ENCODE results near the gene APOBEC2.
A peak's percentile ranks its signal among the peaks of the same experiment; 100 is the strongest.

The APOBEC2 gene

GRCh38 chr6:41036601-41037000 is 16.4 kb upstream of the APOBEC2 start:
- no peak overlapping the region for H3K9ac ChIP-seq (ENCODE audit: low read length)
- no peak overlapping the region for H3K4ac ChIP-seq (ENCODE audit: low read depth in 1 of 2, low read length in 2 of 2)
- H4K8ac ChIP-seq (ENCODE audit: low read length), result no peak overlapping the region
- WGBS, result 81% methylated on average over 2 of the region's 2 CpGs
- H2AK5ac ChIP-seq (ENCODE audit: low read length, severe bottlenecking), result peak overlapping the region; percentile 15
- peaks cover 30% of the 10 kb centered on the region for H3K4me1 ChIP-seq (ENCODE audit: control insufficient read depth, insufficient read depth, low read depth, low read length)
- H3K9me3 ChIP-seq (ENCODE audit: control insufficient read depth, low read length), result no peaks in the 10 kb centered on the region
- H2BK12ac ChIP-seq (ENCODE audit: low read length in 2 of 2), result no peak overlapping the region
- no peak overlapping the region for H2BK120ac ChIP-seq (ENCODE audit: low read depth, low read length)
- H2BK5ac ChIP-seq (ENCODE audit: low read depth, low read length, poor library complexity, severe bottlenecking), result no peak overlapping the region
- H3K4me3 ChIP-seq (ENCODE audit: insufficient read depth in 1 of 2, low read depth in 1 of 2, low read length in 2 of 2), result no peak overlapping the region
- H3K79me1 ChIP-seq (replicated peaks; ENCODE audit: low read length, poor library complexity, severe bottlenecking), result no peaks in the 10 kb centered on the region
- H3K27ac ChIP-seq (ENCODE audit: low read length, poor library complexity, severe bottlenecking), result no peak overlapping the region
- H2BK15ac ChIP-seq (ENCODE audit: low read depth, poor library complexity, severe bottlenecking), result no peak overlapping the region
- no peak overlapping the region for H3K18ac ChIP-seq (ENCODE audit: low read depth in 1 of 2, low read length in 2 of 2)
- DNase-seq, result no peak
- H4K91ac ChIP-seq (ENCODE audit: low read length), result no peak overlapping the region
- no peak overlapping the region for H3K23ac ChIP-seq (ENCODE audit: low read length in 2 of 2)
- no peaks in the 10 kb centered on the region for H3K36me3 ChIP-seq (ENCODE audit: control insufficient read depth in 1 of 2, insufficient read depth in 2 of 2, low read depth in 1 of 2, low read length in 2 of 2)
- no peak overlapping the region for H3K4me2 ChIP-seq (ENCODE audit: low read length, poor library complexity, severe bottlenecking)
- no peak overlapping the region for H2AFZ ChIP-seq (ENCODE audit: low read depth, low read length)
- peaks cover 0 to 23% of the 10 kb centered on the region in 2 experiments for H3K27me3 ChIP-seq (ENCODE audit: control insufficient read depth in 1 of 2, insufficient read depth in 1 of 2, low read length in 2 of 2)
- no peak overlapping the region for H3K14ac ChIP-seq (ENCODE audit: low read length in 2 of 2)

- Histone ChIP-seq H3K23ac (ENCODE audit: low read length in 2 of 2) (no peak overlapping the region), H2BK12ac (ENCODE audit: low read length in 2 of 2) (no peak overlapping the region), H3K4me1 (ENCODE audit: control insufficient read depth, insufficient read depth, low read depth, low read length) (peaks cover 30% of the 10 kb centered on the region), H3K4me3 (ENCODE audit: insufficient read depth in 1 of 2, low read depth in 1 of 2, low read length in 2 of 2) (no peak overlapping the region), H3K9me3 (ENCODE audit: control insufficient read depth, low read length) (no peaks in the 10 kb centered on the region), H4K8ac (ENCODE audit: low read length) (no peak overlapping the region), H3K79me1 (replicated peaks; ENCODE audit: low read length, poor library complexity, severe bottlenecking) (no peaks in the 10 kb centered on the region), H2BK120ac (ENCODE audit: low read depth, low read length) (no peak overlapping the region), H3K4ac (ENCODE audit: low read depth in 1 of 2, low read length in 2 of 2) (no peak overlapping the region), H2AK5ac (ENCODE audit: low read length, severe bottlenecking) (peak overlapping the region; percentile 64), H3K4me2 (ENCODE audit: low read length, poor library complexity, severe bottlenecking) (no peak overlapping the region), H4K91ac (ENCODE audit: low read length) (no peak overlapping the region), H2BK15ac (ENCODE audit: low read depth, poor library complexity, severe bottlenecking) (no peak overlapping the region), H3K36me3 (ENCODE audit: control insufficient read depth in 1 of 2, insufficient read depth in 2 of 2, low read depth in 1 of 2, low read length in 2 of 2) (no peaks in the 10 kb centered on the region), H3K9ac (ENCODE audit: low read length) (no peak overlapping the region), H3K27ac (ENCODE audit: low read length, poor library complexity, severe bottlenecking) (no peak overlapping the region), H2AFZ (ENCODE audit: low read depth, low read length) (no peak overlapping the region), H3K27me3 (ENCODE audit: control insufficient read depth in 1 of 2, insufficient read depth in 1 of 2, low read length in 2 of 2) (peaks cover 0 to 17% of the 10 kb centered on the region in 2 experiments), H3K14ac (ENCODE audit: low read length in 2 of 2) (no peak overlapping the region), H2BK5ac (ENCODE audit: low read depth, low read length, poor library complexity, severe bottlenecking) (no peak overlapping the region), H3K18ac (ENCODE audit: low read depth in 1 of 2, low read length in 2 of 2) (no peak overlapping the region)
- no peak for DNase-seq
- 82% methylated on average over 13 of the region's 13 CpGs for WGBS
These were observed 15.7 kb upstream of the APOBEC2 start for GRCh38 chr6:41037107-41037900.

- Histone ChIP-seq H3K9ac (ENCODE audit: low read length) (no peak overlapping the region), H2BK5ac (ENCODE audit: low read depth, low read length, poor library complexity, severe bottlenecking) (no peak overlapping the region), H2AK5ac (ENCODE audit: low read length, severe bottlenecking) (peak overlapping the region; percentile 41), H2BK15ac (ENCODE audit: low read depth, poor library complexity, severe bottlenecking) (no peak overlapping the region), H3K23ac (ENCODE audit: low read length in 2 of 2) (no peak overlapping the region), H3K27me3 (ENCODE audit: control insufficient read depth in 1 of 2, insufficient read depth in 1 of 2, low read length in 2 of 2) (peaks cover 0 to 17% of the 10 kb centered on the region in 2 experiments), H3K4ac (ENCODE audit: low read depth in 1 of 2, low read length in 2 of 2) (no peak overlapping the region), H3K9me3 (ENCODE audit: control insufficient read depth, low read length) (no peaks in the 10 kb centered on the region), H3K4me2 (ENCODE audit: low read length, poor library complexity, severe bottlenecking) (no peak overlapping the region), H3K14ac (ENCODE audit: low read length in 2 of 2) (no peak overlapping the region), H2AFZ (ENCODE audit: low read depth, low read length) (no peak overlapping the region), H4K91ac (ENCODE audit: low read length) (no peak overlapping the region), H3K79me1 (replicated peaks; ENCODE audit: low read length, poor library complexity, severe bottlenecking) (no peaks in the 10 kb centered on the region), H3K27ac (ENCODE audit: low read length, poor library complexity, severe bottlenecking) (no peak overlapping the region), H2BK12ac (ENCODE audit: low read length in 2 of 2) (no peak overlapping the region), H3K4me3 (ENCODE audit: insufficient read depth in 1 of 2, low read depth in 1 of 2, low read length in 2 of 2) (no peak overlapping the region), H4K8ac (ENCODE audit: low read length) (no peak overlapping the region), H3K18ac (ENCODE audit: low read depth in 1 of 2, low read length in 2 of 2) (no peak overlapping the region), H3K4me1 (ENCODE audit: control insufficient read depth, insufficient read depth, low read depth, low read length) (peaks cover 35% of the 10 kb centered on the region), H2BK120ac (ENCODE audit: low read depth, low read length) (no peak overlapping the region), H3K36me3 (ENCODE audit: control insufficient read depth in 1 of 2, insufficient read depth in 2 of 2, low read depth in 1 of 2, low read length in 2 of 2) (no peaks in the 10 kb centered on the region)
- DNase-seq, result no peak
- 88% methylated on average over 3 of the region's 3 CpGs for WGBS
These were observed 14.8 kb upstream of the APOBEC2 start for GRCh38 chr6:41038205-41038604.

GRCh38 chr6:41039060-41039998 is 13.7 kb upstream of the APOBEC2 start, which contains the start of gene UNC5CL:
TSS of gene UNC5CL (minus strand) at chr6:41039221. CDS start at chr6:41035074, 4,147 bp downstream.
- no peak within 1 kb of the TSS for H3K9ac ChIP-seq (ENCODE audit: low read length)

More at GRCh38 chr6:41039060-41039998, 13.7 kb upstream of the APOBEC2 start, which contains the start of gene UNC5CL:
- Histone ChIP-seq H2BK120ac (ENCODE audit: low read depth, low read length) (no peak within 1 kb of the TSS), H2AK5ac (ENCODE audit: low read length, severe bottlenecking) (peak within 1 kb of the TSS; percentile 95), H3K27me3 (ENCODE audit: control insufficient read depth in 1 of 2, insufficient read depth in 1 of 2, low read length in 2 of 2) (peaks cover 0 to 17% of the 10 kb centered on the region in 2 experiments), H4K91ac (ENCODE audit: low read length) (no peak within 1 kb of the TSS), H3K36me3 (ENCODE audit: control insufficient read depth in 1 of 2, insufficient read depth in 2 of 2, low read depth in 1 of 2, low read length in 2 of 2) (no peaks in the 10 kb centered on the region), H3K18ac (ENCODE audit: low read depth in 1 of 2, low read length in 2 of 2) (no peak within 1 kb of the TSS), H3K4ac (ENCODE audit: low read depth in 1 of 2, low read length in 2 of 2) (no peak within 1 kb of the TSS), H3K4me2 (ENCODE audit: low read length, poor library complexity, severe bottlenecking) (no peak within 1 kb of the TSS), H3K23ac (ENCODE audit: low read length in 2 of 2) (no peak within 1 kb of the TSS), H2AFZ (ENCODE audit: low read depth, low read length) (no peak within 1 kb of the TSS), H3K27ac (ENCODE audit: low read length, poor library complexity, severe bottlenecking) (peak within 1 kb of the TSS; percentile 93), H3K14ac (ENCODE audit: low read length in 2 of 2) (no peak within 1 kb of the TSS), H3K9me3 (ENCODE audit: control insufficient read depth, low read length) (no peaks in the 10 kb centered on the region), H3K79me1 (replicated peaks; ENCODE audit: low read length, poor library complexity, severe bottlenecking) (no peaks in the 10 kb centered on the region), H2BK5ac (ENCODE audit: low read depth, low read length, poor library complexity, severe bottlenecking) (peak within 1 kb of the TSS; percentile 1), H2BK12ac (ENCODE audit: low read length in 2 of 2) (no peak within 1 kb of the TSS), H2BK15ac (ENCODE audit: low read depth, poor library complexity, severe bottlenecking) (no peak within 1 kb of the TSS), H3K4me3 (ENCODE audit: insufficient read depth in 1 of 2, low read depth in 1 of 2, low read length in 2 of 2) (no peak within 1 kb of the TSS), H3K4me1 (ENCODE audit: control insufficient read depth, insufficient read depth, low read depth, low read length) (peaks cover 35% of the 10 kb centered on the region), H4K8ac (ENCODE audit: low read length) (no peak within 1 kb of the TSS)
- 76% methylated on average over 10 of the region's 10 CpGs for WGBS
- peak; percentile 23 for DNase-seq
